Measurements from ENCODE around the gene SMG1.
A peak's percentile ranks its signal among the peaks of the same experiment; 100 is the strongest.
"Not testable (repeated sequence)": the region's sequence is repeated elsewhere in the genome, so short reads cannot be mapped to it uniquely, and the experiment has no call there.

The SMG1 gene

GRCh38 chr16:18932243-18932987 is 6.2 kb upstream of the SMG1 start:
- no peak for DNase-seq (ENCODE audit: low spot score)

GRCh38 chr16:18931756-18932155 is 5.5 kb upstream of the SMG1 start:
- DNase-seq (ENCODE audit: low spot score) = no peak

- not testable (repeated sequence) for DNase-seq (ENCODE audit: low spot score)
Measured at GRCh38 chr16:18930095-18930494, 3.9 kb upstream of the SMG1 start.

- not testable (repeated sequence) for DNase-seq (ENCODE audit: low spot score)
Measured at GRCh38 chr16:18928073-18928472, 1.9 kb upstream of the SMG1 start.

GRCh38 chr16:18925215-18925985 is 808 bp downstream of the SMG1 start:
- peak; percentile 55 for DNase-seq (ENCODE audit: low spot score)

GRCh38 chr16:18923935-18924334 is 2.3 kb downstream of the SMG1 start:
- DNase-seq (ENCODE audit: low spot score) = not testable (repeated sequence)

GRCh38 chr16:18923124-18923523 is 3.1 kb downstream of the SMG1 start:
- peak; percentile 4 for DNase-seq (ENCODE audit: low spot score)

GRCh38 chr16:18909585-18909984 is 16.6 kb downstream of the SMG1 start:
- DNase-seq (ENCODE audit: low spot score) = not testable (repeated sequence)

- not testable (repeated sequence) for DNase-seq (ENCODE audit: low spot score)
Measured at GRCh38 chr16:18908716-18909115, 17.5 kb downstream of the SMG1 start.

- DNase-seq (ENCODE audit: low spot score) = not testable (repeated sequence)
Measured at GRCh38 chr16:18902778-18903177, 23.4 kb downstream of the SMG1 start.

- not testable (repeated sequence) for DNase-seq (ENCODE audit: low spot score)
Measured at GRCh38 chr16:18902044-18902443, 24.2 kb downstream of the SMG1 start.

- DNase-seq (ENCODE audit: low spot score) = not testable (repeated sequence)
Measured at GRCh38 chr16:18901194-18901593, 25.0 kb downstream of the SMG1 start.

- not testable (repeated sequence) for DNase-seq (ENCODE audit: low spot score)
Measured at GRCh38 chr16:18884456-18884855, 41.8 kb downstream of the SMG1 start.

GRCh38 chr16:18877734-18878133 is 48.5 kb downstream of the SMG1 start:
- DNase-seq (ENCODE audit: low spot score) = not testable (repeated sequence)

GRCh38 chr16:18877259-18877658 is 48.9 kb downstream of the SMG1 start:
- not testable (repeated sequence) for DNase-seq (ENCODE audit: low spot score)

GRCh38 chr16:18876301-18876700 is 49.9 kb downstream of the SMG1 start:
- DNase-seq (ENCODE audit: low spot score) = not testable (repeated sequence)

GRCh38 chr16:18869043-18869771 is 57.0 kb downstream of the SMG1 start:
- not testable (repeated sequence) for DNase-seq (ENCODE audit: low spot score)

- not testable (repeated sequence) for DNase-seq (ENCODE audit: low spot score)
Measured at GRCh38 chr16:18866277-18866823, 59.9 kb downstream of the SMG1 start.

- DNase-seq (ENCODE audit: low spot score) = not testable (repeated sequence)
Measured at GRCh38 chr16:18862891-18863290, 63.3 kb downstream of the SMG1 start.

- no peak for DNase-seq (ENCODE audit: low spot score)
Measured at GRCh38 chr16:18855196-18855595, 71.0 kb downstream of the SMG1 start.

GRCh38 chr16:18853694-18854093 is 72.5 kb downstream of the SMG1 start:
- DNase-seq (ENCODE audit: low spot score) = no peak

GRCh38 chr16:18852647-18853046 is 73.6 kb downstream of the SMG1 start:
- DNase-seq (ENCODE audit: low spot score) = no peak

Data from CD4-positive, alpha-beta T cell treated with Interleukin-6 at 100 ng/mL for 8 hours (primary cell).